Esophagus muscularis mucosa (tissue), 4 donors: ENCODE data around the gene SCFD2. TPM values are rescaled to one million over a fixed set of nuclear protein-coding genes. Genes with fewer than 3 reads are reported as not detected.

Source experiments
- DNase-seq: peaks from one replicate; pipeline ENCODE4 v3.0.0-alpha.2; 2017; ENCODE audit errors: extremely low spot score
- H3K27ac ChIP-seq, 4 donors: fragments of 200-600 bp; sonication (generic); replicated peaks in 1 of 4; 1 replicate in 3 of 4; 2 replicates in 1 of 4; pipeline ENCODE4 v1.5.1; 2016 to 2019; ENCODE audit warnings: mild to moderate bottlenecking in 1 of 4
- H3K27me3 ChIP-seq, 4 donors: fragments of 200-600 bp; sonication (generic); one replicate each; pipeline versions ENCODE4 v1.5.1 to v1.6.0; 2016 to 2019
- H3K36me3 ChIP-seq, 4 donors: fragments of 200-600 bp; sonication (generic); one replicate each; pipeline ENCODE4 v1.5.1; 2016 to 2019
- H3K4me1 ChIP-seq, 4 donors: fragments of 200-600 bp; sonication (generic); one replicate each; pipeline ENCODE4 v1.5.1; 2016 to 2019
- H3K4me3 ChIP-seq, 4 donors: fragments of 200-600 bp; sonication (generic); 1 replicate in 2 of 4; 2 replicates in 2 of 4; pipeline ENCODE4 v1.5.1; 2016 to 2019; ENCODE audit warnings: mild to moderate bottlenecking in 4 of 4, moderate library complexity in 1 of 4
- H3K9me3 ChIP-seq, 4 donors: fragments of 200-600 bp; sonication (generic); 1 replicate in 3 of 4; 2 replicates in 1 of 4; pipeline ENCODE4 v1.5.1; 2016 to 2019
- CTCF ChIP-seq, 3 experiments: fragments of 200-600 bp in 2 of 3; fragments of 450-650 bp in 1 of 3; sonication (generic) in 2 of 3; IDR thresholded peaks; one replicate each; pipeline ENCODE4 v1.5.1; 2017 to 2019; ENCODE audit warnings: antibody characterized with exemption in 3 of 3, mild to moderate bottlenecking in 2 of 3, moderate library complexity in 1 of 3
- EP300 ChIP-seq: sonication (generic); formaldehyde crosslinking; IDR thresholded peaks from one replicate; pipeline ENCODE4 v1.6.1; 2017; ENCODE audit warnings: antibody characterized with exemption
- POLR2A ChIP-seq: fragments of 450-650 bp; IDR thresholded peaks from one replicate; pipeline ENCODE4 v1.6.1; 2017; ENCODE audit warnings: antibody characterized with exemption, moderate library complexity, mild to moderate bottlenecking, low read depth
- POLR2AphosphoS5 ChIP-seq, 2 donors: sonication (generic); formaldehyde crosslinking; IDR thresholded peaks; one replicate each; pipeline ENCODE4 v1.6.1; 2017; ENCODE audit warnings: antibody characterized with exemption in 2 of 2
- WGBS: methylation state at CpG from one replicate; pipeline ENCODE4 v1.1.5; 2018; 5-methylcytosine and 5-hydroxymethylcytosine counted together
- intact Hi-C: fragments of 100-400 bp; cut with DNase I; formaldehyde crosslinking; loops from one replicate; pipeline ENCODE4 v1.15.1; 2023
- total RNA-seq, 4 donors: library from RNA; depleted of rRNA; stranded (reverse); fragments of >200 nt; gene quantifications; one replicate each; pipeline versions ENCODE4 v1.1.0 to v1.2.1, GENCODE V29; 2016

SCFD2 gene
- total RNA-seq, 4 donors from 2014 or later = 10.0 to 15.7 (median 12.7) TPM

GRCh38 chr4:53076374-53076958 lies 289.4 kb downstream of the SCFD2 start:
- peaks cover 0 to 6% (median 2%) of the 10 kb centered on the region in 4 donors for H3K4me1 ChIP-seq
- no peaks in the 10 kb centered on the region for H3K36me3 ChIP-seq
- H3K4me3 ChIP-seq = no peak overlapping the region
- no peak overlapping the region for H3K27ac ChIP-seq
- H3K9me3 ChIP-seq = no peaks in the 10 kb centered on the region
- TF ChIP-seq POLR2AphosphoS5 (IDR thresholded peaks at IDR 0.05) = no peak
- no peak for TF ChIP-seq CTCF (IDR thresholded peaks at IDR 0.05)
- no peak for TF ChIP-seq EP300
- no peak for TF ChIP-seq POLR2A
- intact Hi-C loops = no loop called here
- 46% methylated on average over 8 of the region's 8 CpGs for WGBS
- no peaks in the 10 kb centered on the region for H3K27me3 ChIP-seq
- DNase-seq = no peak

GRCh38 chr4:53075162-53075785 lies 290.6 kb downstream of the SCFD2 start:
- intact Hi-C loops = no loop called here
- H3K27me3 ChIP-seq = no peaks in the 10 kb centered on the region
- no peak overlapping the region for H3K27ac ChIP-seq
- H3K36me3 ChIP-seq = no peaks in the 10 kb centered on the region
- DNase-seq = no peak
- TF ChIP-seq POLR2A (no peak), CTCF (IDR thresholded peaks at IDR 0.05) (no peak), EP300 (no peak), POLR2AphosphoS5 (IDR thresholded peaks at IDR 0.05) (no peak)
- peaks cover 0 to 6% (median 2%) of the 10 kb centered on the region in 4 donors for H3K4me1 ChIP-seq
- no peak overlapping the region for H3K4me3 ChIP-seq
- WGBS = 94% methylated on average over 1 of the region's 1 CpG
- no peaks in the 10 kb centered on the region for H3K9me3 ChIP-seq

GRCh38 chr4:53068755-53069330 lies 297.0 kb downstream of the SCFD2 start:
- no peak overlapping the region for H3K4me3 ChIP-seq
- intact Hi-C loops = no loop called here
- H3K4me1 ChIP-seq = no peaks in the 10 kb centered on the region
- TF ChIP-seq POLR2A = no peak
- TF ChIP-seq CTCF (IDR thresholded peaks at IDR 0.05) = no peak
- no peak for TF ChIP-seq POLR2AphosphoS5 (IDR thresholded peaks at IDR 0.05)
- no peak for TF ChIP-seq EP300
- no peaks in the 10 kb centered on the region for H3K9me3 ChIP-seq
- no peaks in the 10 kb centered on the region for H3K36me3 ChIP-seq
- H3K27ac ChIP-seq = no peak overlapping the region
- WGBS = 65% methylated on average over 3 of the region's 3 CpGs
- no peak for DNase-seq
- no peaks in the 10 kb centered on the region for H3K27me3 ChIP-seq

- Histone ChIP-seq H3K4me3 (no peak overlapping the region), H3K9me3 (no peaks in the 10 kb centered on the region), H3K36me3 (no peaks in the 10 kb centered on the region), H3K27me3 (no peaks in the 10 kb centered on the region), H3K4me1 (no peaks in the 10 kb centered on the region), H3K27ac (no peak overlapping the region)
- DNase-seq = no peak
- intact Hi-C loops = no loop called here
- TF ChIP-seq POLR2AphosphoS5 (IDR thresholded peaks at IDR 0.05) = no peak
- no peak for TF ChIP-seq POLR2A
- TF ChIP-seq EP300 = no peak
- no peak for TF ChIP-seq CTCF (IDR thresholded peaks at IDR 0.05)
- WGBS = 100% methylated on average over 2 of the region's 2 CpGs
Measured at GRCh38 chr4:53067125-53067802, 298.6 kb downstream of the SCFD2 start.
